ENCODE measurements around the gene MARCHF10. TPM values are rescaled to one million over a fixed set of nuclear protein-coding genes. Genes with fewer than 3 reads are reported as not detected.
A peak's percentile ranks its signal among the peaks of the same experiment; 100 is the strongest.

The MARCHF10 gene
- total and polyA plus RNA-seq, 2 of the 4 experiments (the other 2 are of a cell fraction) = 0.18 to 0.74 TPM

- Histone ChIP-seq H3K56ac (ENCODE audit: extremely low read depth, insufficient read depth, low read length) (no peak overlapping the region), H4K20me1 (ENCODE audit: insufficient read depth, low read length) (no peaks in the 10 kb centered on the region), H3K9me3 (ENCODE audit: control insufficient read depth, insufficient read depth, low read length) (no peaks in the 10 kb centered on the region), H2AFZ (replicated peaks; ENCODE audit: low read length, poor library complexity) (peak overlapping the region; percentile 5), H2AK5ac (ENCODE audit: low read depth, low read length) (0 out of 2 replicates have a peak overlapping the region, but pooled peaks have one; percentile 42), H2BK5ac (ENCODE audit: low read depth, low read length, poor library complexity, severe bottlenecking) (no peak overlapping the region), H3K4me2 (ENCODE audit: low read depth, low read length) (no peak overlapping the region), H3K9me1 (ENCODE audit: insufficient read depth, low read length) (0 out of 2 replicates have a peak, but pooled peaks cover 2% of the 10 kb centered on the region), H3K27me3 (ENCODE audit: control insufficient read depth, insufficient read depth, low read length) (no peaks in the 10 kb centered on the region), H2BK120ac (ENCODE audit: low read depth, low read length) (no peak overlapping the region; the same call in 1 of the 2 replicates), H3K79me1 (ENCODE audit: low read depth in 1 of 2, low read length in 2 of 2) (no peaks in the 10 kb centered on the region), H3K9ac (ENCODE audit: low read depth, low read length) (no peak overlapping the region), H3K4me3 (ENCODE audit: insufficient read depth, low read depth, low read length) (no peak overlapping the region), H3K4ac (ENCODE audit: low read depth, low read length) (no peak overlapping the region), H4K91ac (ENCODE audit: insufficient read depth, low read depth, low read length) (no peak overlapping the region; the same call in 1 of the 2 replicates), H4K5ac (ENCODE audit: low read depth, low read length) (no peak overlapping the region), H4K8ac (ENCODE audit: low read depth in 2 of 2, low read length in 2 of 2) (no peak overlapping the region; a peak in 1 of 4 replicates), H2BK20ac (ENCODE audit: low read depth, low read length) (peak overlapping the region; percentile 14; the same call in 1 of the 2 replicates), H3K23ac (ENCODE audit: low read depth, low read length) (no peak overlapping the region), H3K36me3 (ENCODE audit: control insufficient read depth, insufficient read depth, low read length) (no peaks in the 10 kb centered on the region), H3K14ac (replicated peaks; ENCODE audit: low read depth, low read length) (0 out of 2 replicates have a peak overlapping the region, but pooled peaks have one; percentile 37), H2BK15ac (ENCODE audit: low read depth, low read length) (peak overlapping the region; percentile 74; the same call in 2 of the 3 replicates), H3K27ac (ENCODE audit: insufficient read depth, low read length) (no peak overlapping the region), H3K4me1 (ENCODE audit: control insufficient read depth, insufficient read depth, low read length) (peaks cover 7% of the 10 kb centered on the region; the same call in 1 of the 2 replicates), H2AK9ac (replicated peaks; ENCODE audit: low read depth, low read length, poor library complexity) (no peak overlapping the region), H3K18ac (ENCODE audit: low read depth, low read length) (no peak overlapping the region)
- ATAC-seq (ENCODE audit: low read depth) (no peak), DNase-seq (peak; percentile 63)
- POLR2A ChIA-PET (ENCODE audit: unreplicated experiment) = no interaction called here
- dilution Hi-C loops (cut with HindIII; ENCODE audit: low sequenced_read_pairs, unreplicated experiment) = no loop called here
- CTCF ChIA-PET = no interaction called here
- 60% methylated on average over 1 of the region's 7 CpGs; no CpG with 5 or more reads in 1 of the 2 experiments for WGBS, 2 experiments (ENCODE audit: extremely low coverage in 2 of 2, insufficient read length in 1 of 2)
- in situ Hi-C loops (cut with MboI; ENCODE audit: low sequenced_read_pairs) = no loop called here
- intact Hi-C loops (cut with micrococcal nuclease) = no loop called here
- no peak for TF ChIP-seq MXI1 (IDR thresholded peaks at IDR 0.05; ENCODE audit: borderline replicate concordance, low read depth, low read length)
- no peak for TF ChIP-seq RAD21 (IDR thresholded peaks at IDR 0.05; ENCODE audit: low read length)
- no peak for TF ChIP-seq FOS (IDR thresholded peaks at IDR 0.05; ENCODE audit: low read depth, low read length)
- no peak for TF ChIP-seq RFX5 (IDR thresholded peaks at IDR 0.05; ENCODE audit: low read depth, low read length)
- no peak for TF ChIP-seq CEBPB (IDR thresholded peaks at IDR 0.05; ENCODE audit: low read depth, low read length)
- no peak for TF ChIP-seq ELK1 (IDR thresholded peaks at IDR 0.05; ENCODE audit: borderline replicate concordance, low read depth, low read length)
- TF ChIP-seq NFE2L2 (IDR thresholded peaks at IDR 0.05; ENCODE audit: low read depth, low read length) = no peak
- TF ChIP-seq POLR2A (IDR thresholded peaks at IDR 0.05; ENCODE audit: low read depth, low read length) = no peak
- TF ChIP-seq BHLHE40 (IDR thresholded peaks at IDR 0.05; ENCODE audit: low read depth, low read length) = no peak
- TF ChIP-seq SMC3 (IDR thresholded peaks at IDR 0.05; ENCODE audit: low read depth, low read length) = no peak
- no peak for TF ChIP-seq USF2 (IDR thresholded peaks at IDR 0.05; ENCODE audit: low read depth, low read length)
- no peak for TF ChIP-seq MAZ (IDR thresholded peaks at IDR 0.05; ENCODE audit: borderline replicate concordance, low read depth, low read length)
- TF ChIP-seq RCOR1 (IDR thresholded peaks at IDR 0.05; ENCODE audit: insufficient replicate concordance, low read length) = no peak
- no peak for TF ChIP-seq MAFK (IDR thresholded peaks at IDR 0.05; ENCODE audit: low read depth, low read length)
- TF ChIP-seq CTCF (conservative IDR thresholded peaks at IDR 0.05; ENCODE audit: low read depth, low read length) = no peak
- TF ChIP-seq CHD1 (IDR thresholded peaks at IDR 0.05; ENCODE audit: low read depth, low read length) = no peak
- BruUV-seq (replicated peaks) = no TSS peak
Observed at GRCh38 chr17:62800585-62800984, 7.5 kb downstream of the MARCHF10 start.

All from IMR-90 (cell line).